Measurements from ENCODE around the gene ROCK2. TPM values are rescaled to one million over a fixed set of nuclear protein-coding genes. Genes with fewer than 3 reads are reported as not detected.
A peak's percentile ranks its signal among the peaks of the same experiment; 100 is the strongest.

Gene ROCK2
- total RNA-seq (10 to 100 TPM; 40.1 to 71.9 (median 52.7) TPM), polyA plus RNA-seq (10 to 100 TPM; 13.2 to 25.8 TPM)
- long read RNA-seq, donor 1, partial matches to known transcripts = 8 of 13 reads
- long read RNA-seq, donor 1, other reads (novel, unspliced or antisense) = 5 of 13 reads
- long read RNA-seq, donor 2 = 0 reads
- long read RNA-seq, donor 3, full-length matches to known transcripts = 34 of 54 reads
- long read RNA-seq, donor 3, partial matches to known transcripts = 15 of 54 reads
- long read RNA-seq, donor 3, other reads (novel, unspliced or antisense) = 5 of 54 reads

GRCh38 chr2:11344342-11344955 is at the start of gene ROCK2:
Gene ROCK2, minus strand, starts transcription at chr2:11344636. Its CDS starts 500 bp downstream, at chr2:11344136.
- peak; percentile 88 to 93 (median 89) for DNase-seq
- peak within 1 kb of the TSS; percentile 83 for H3K4me3 ChIP-seq
- no peaks in the 10 kb centered on the region for H3K27me3 ChIP-seq
- intact Hi-C loops (cut with DNase I) = loop anchor here in 2 of 4 donors (5.0 to 10.0 kb wide), 2 partner anchors 63 to 190 kb away; partner anchors contain the start of gene SLC66A3 (in 1 of the 2)
- 0 to 1% (median 1%) methylated on average over 50 to 87 of the region's 90 CpGs for WGBS, 3 donors
- TF ChIP-seq CTCF (IDR thresholded peaks at IDR 0.05) (no peak), EP300 (IDR thresholded peaks at IDR 0.05) (no peak), POLR2A (IDR thresholded peaks at IDR 0.05) (peak; percentile 53)
- peaks cover 3% of the 10 kb centered on the region for H3K4me1 ChIP-seq (ENCODE audit: insufficient read depth)
- H3K36me3 ChIP-seq = no peaks in the 10 kb centered on the region
- H3K27ac ChIP-seq = peak within 1 kb of the TSS; percentile 95 to 100
- H3K9me3 ChIP-seq = no peaks in the 10 kb centered on the region

GRCh38 chr2:11393711-11394236 is 49.3 kb upstream of the ROCK2 start:
- TF ChIP-seq CTCF (IDR thresholded peaks at IDR 0.05) (no peak), POLR2A (IDR thresholded peaks at IDR 0.05) (no peak), EP300 (IDR thresholded peaks at IDR 0.05) (no peak)
- intact Hi-C loops (cut with DNase I) = no loop called here
- no peaks in the 10 kb centered on the region for H3K27me3 ChIP-seq

GRCh38 chr2:11391942-11392266 is 47.5 kb upstream of the ROCK2 start:
- no peak overlapping the region for H3K4me3 ChIP-seq
- intact Hi-C loops (cut with DNase I) = no loop called here

More at GRCh38 chr2:11393711-11394236, 49.3 kb upstream of the ROCK2 start:
- no peak overlapping the region for H3K27ac ChIP-seq
- DNase-seq = no peak
- H3K4me3 ChIP-seq = no peak overlapping the region
- H3K9me3 ChIP-seq = no peaks in the 10 kb centered on the region
- H3K4me1 ChIP-seq (ENCODE audit: insufficient read depth) = peaks cover 2% of the 10 kb centered on the region
- no peaks in the 10 kb centered on the region for H3K36me3 ChIP-seq
- 53 to 55% (median 54%) methylated on average over 11 of the region's 11 CpGs for WGBS, 3 donors

GRCh38 chr2:11390399-11390658 is 45.9 kb upstream of the ROCK2 start:
- Histone ChIP-seq H3K9me3 (no peaks in the 10 kb centered on the region), H3K4me1 (ENCODE audit: insufficient read depth) (peaks cover 2% of the 10 kb centered on the region), H3K4me3 (no peak overlapping the region), H3K36me3 (no peaks in the 10 kb centered on the region), H3K27me3 (no peaks in the 10 kb centered on the region), H3K27ac (no peak overlapping the region)
- no peak for TF ChIP-seq EP300 (IDR thresholded peaks at IDR 0.05)
- no peak for TF ChIP-seq CTCF (IDR thresholded peaks at IDR 0.05)
- no peak for TF ChIP-seq POLR2A (IDR thresholded peaks at IDR 0.05)
- intact Hi-C loops (cut with DNase I) = no loop called here
- DNase-seq = no peak
- 81 to 85% (median 84%) methylated on average over 5 of the region's 5 CpGs for WGBS, 3 donors

More at GRCh38 chr2:11391942-11392266, 47.5 kb upstream of the ROCK2 start:
- no peaks in the 10 kb centered on the region for H3K27me3 ChIP-seq
- no peaks in the 10 kb centered on the region for H3K9me3 ChIP-seq
- TF ChIP-seq POLR2A (IDR thresholded peaks at IDR 0.05) = no peak
- no peak for TF ChIP-seq CTCF (IDR thresholded peaks at IDR 0.05)
- TF ChIP-seq EP300 (IDR thresholded peaks at IDR 0.05) = no peak
- H3K27ac ChIP-seq = no peak overlapping the region
- peaks cover 2% of the 10 kb centered on the region for H3K4me1 ChIP-seq (ENCODE audit: insufficient read depth)
- H3K36me3 ChIP-seq = no peaks in the 10 kb centered on the region
- DNase-seq = no peak
- WGBS, 3 donors = 14 to 30% (median 22%) methylated on average over 3 of the region's 3 CpGs
